Right lobe of liver (tissue), 4 donors: Measurements from ENCODE around the gene FFAR1.

Source experiments
- CTCF ChIP-seq, 4 donors: fragments of 200-600 bp in 3 of 4; fragments of 450-650 bp in 1 of 4; IDR thresholded peaks; one replicate each; pipeline versions ENCODE4 v1.5.1 to v1.8.0; 2016 to 2022; ENCODE audit warnings: antibody characterized with exemption in 4 of 4, mild to moderate bottlenecking in 2 of 4
- POLR2A ChIP-seq: fragments of 450-650 bp; IDR thresholded peaks from one replicate; pipeline ENCODE4 v1.6.1; 2017; ENCODE audit warnings: antibody characterized with exemption, mild to moderate bottlenecking
- donor health status: DM: no; HTN: no; CAD: no.
- donor health status: DM: no; HTN: no; CAD: no.
- donor health status: DM: no; HTN: yes; CAD: no.

DNA sequence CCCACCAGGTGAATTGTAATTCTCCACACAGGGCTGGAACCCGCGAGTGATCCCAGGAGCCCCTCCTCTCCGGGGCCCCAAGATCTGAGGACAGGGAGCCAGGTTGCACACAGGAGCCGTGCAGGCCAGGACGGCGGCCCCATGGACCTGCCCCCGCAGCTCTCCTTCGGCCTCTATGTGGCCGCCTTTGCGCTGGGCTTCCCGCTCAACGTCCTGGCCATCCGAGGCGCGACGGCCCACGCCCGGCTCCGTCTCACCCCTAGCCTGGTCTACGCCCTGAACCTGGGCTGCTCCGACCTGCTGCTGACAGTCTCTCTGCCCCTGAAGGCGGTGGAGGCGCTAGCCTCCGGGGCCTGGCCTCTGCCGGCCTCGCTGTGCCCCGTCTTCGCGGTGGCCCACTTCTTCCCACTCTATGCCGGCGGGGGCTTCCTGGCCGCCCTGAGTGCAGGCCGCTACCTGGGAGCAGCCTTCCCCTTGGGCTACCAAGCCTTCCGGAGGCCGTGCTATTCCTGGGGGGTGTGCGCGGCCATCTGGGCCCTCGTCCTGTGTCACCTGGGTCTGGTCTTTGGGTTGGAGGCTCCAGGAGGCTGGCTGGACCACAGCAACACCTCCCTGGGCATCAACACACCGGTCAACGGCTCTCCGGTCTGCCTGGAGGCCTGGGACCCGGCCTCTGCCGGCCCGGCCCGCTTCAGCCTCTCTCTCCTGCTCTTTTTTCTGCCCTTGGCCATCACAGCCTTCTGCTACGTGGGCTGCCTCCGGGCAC, 3.9 kb downstream of the FFAR1 start:
- no peak for TF ChIP-seq CTCF (IDR thresholded peaks at IDR 0.05)
- TF ChIP-seq POLR2A: no peak
